ENCODE measurements around the gene RTEL1. TPM values are rescaled to one million over a fixed set of nuclear protein-coding genes. Genes with fewer than 3 reads are reported as not detected.

RTEL1 gene
- total RNA-seq, 1 donor from 2014 or later: 45.9 TPM

- DNase-seq (ENCODE audit: low spot score): no peak
Observed at GRCh38 chr20:63697868-63698545, 39.9 kb downstream of the RTEL1 start.

- no peak for DNase-seq (ENCODE audit: low spot score)
Observed at GRCh38 chr20:63698739-63699465, 40.8 kb downstream of the RTEL1 start.

- DNase-seq (ENCODE audit: low spot score): peak; percentile 46
Observed at GRCh38 chr20:63699466-63700198, 41.5 kb downstream of the RTEL1 start.

- DNase-seq (ENCODE audit: low spot score): no peak
Observed at GRCh38 chr20:63700199-63701050, 42.3 kb downstream of the RTEL1 start.

DNA sequence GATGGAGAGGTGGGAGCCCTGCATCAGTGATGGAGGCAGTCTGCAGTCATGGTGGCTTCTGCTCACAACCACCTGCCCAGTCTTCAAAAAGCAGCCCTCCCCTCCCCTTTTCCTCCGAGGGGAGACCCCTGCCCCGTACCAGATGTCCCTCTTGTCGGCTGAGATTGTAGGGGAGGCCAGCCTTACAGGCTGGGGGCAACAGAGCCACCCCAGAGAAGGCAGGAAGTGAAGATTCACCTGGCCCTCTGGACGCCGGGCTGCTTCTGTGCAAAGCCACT is 42.9 kb downstream of the RTEL1 start:
- DNase-seq (ENCODE audit: low spot score): no peak

- DNase-seq (ENCODE audit: low spot score): no peak
Observed at GRCh38 chr20:63701329-63702035, 43.4 kb downstream of the RTEL1 start.

DNA sequence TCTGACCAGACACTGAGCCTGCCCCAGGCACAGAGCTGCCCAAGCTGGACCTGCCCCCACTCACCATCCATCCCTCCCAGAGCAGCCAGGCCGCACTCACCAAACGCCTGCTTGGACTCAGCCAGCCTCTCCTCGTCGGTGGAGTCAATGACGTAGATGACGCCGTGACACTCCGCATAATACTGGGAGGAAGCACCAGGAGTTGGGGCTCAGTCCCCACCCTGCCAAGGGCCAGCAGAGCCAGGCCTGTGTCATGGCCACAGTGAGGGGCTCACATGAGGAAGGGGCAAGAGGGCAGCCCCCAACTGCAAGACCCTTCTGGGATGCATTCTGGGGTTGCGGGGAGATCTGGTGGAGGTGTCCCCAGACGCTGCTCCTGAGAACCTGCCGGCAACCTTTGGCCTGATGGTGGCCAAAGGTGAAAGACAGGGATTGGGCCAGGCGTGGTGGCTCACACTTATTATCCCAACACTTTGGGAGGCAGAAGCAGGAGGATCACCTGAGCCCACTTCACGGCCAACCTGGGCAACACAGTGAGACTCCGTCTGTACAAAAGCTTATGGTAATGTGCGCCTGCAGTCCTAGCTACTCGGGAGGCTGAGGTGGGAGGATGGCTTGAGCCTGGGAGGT is 44.0 kb downstream of the RTEL1 start:
- no peak for DNase-seq (ENCODE audit: low spot score)

- no peak for DNase-seq (ENCODE audit: low spot score)
Observed at GRCh38 chr20:63702751-63703470, 44.8 kb downstream of the RTEL1 start.

GRCh38 chr20:63703471-63703975 is 45.4 kb downstream of the RTEL1 start:
- no peak for DNase-seq (ENCODE audit: low spot score)

- no peak for DNase-seq (ENCODE audit: low spot score)
Observed at GRCh38 chr20:63703976-63704748, 46.0 kb downstream of the RTEL1 start.

GRCh38 chr20:63704749-63705117 is 46.6 kb downstream of the RTEL1 start:
- no peak for DNase-seq (ENCODE audit: low spot score)

GRCh38 chr20:63705232-63706026 is 47.3 kb downstream of the RTEL1 start:
- DNase-seq (ENCODE audit: low spot score): no peak

GRCh38 chr20:63706027-63706695 is 48.0 kb downstream of the RTEL1 start:
- no peak for DNase-seq (ENCODE audit: low spot score)

- DNase-seq (ENCODE audit: low spot score): peak; percentile 60
Observed at GRCh38 chr20:63706852-63707557, 48.9 kb downstream of the RTEL1 start.

DNA sequence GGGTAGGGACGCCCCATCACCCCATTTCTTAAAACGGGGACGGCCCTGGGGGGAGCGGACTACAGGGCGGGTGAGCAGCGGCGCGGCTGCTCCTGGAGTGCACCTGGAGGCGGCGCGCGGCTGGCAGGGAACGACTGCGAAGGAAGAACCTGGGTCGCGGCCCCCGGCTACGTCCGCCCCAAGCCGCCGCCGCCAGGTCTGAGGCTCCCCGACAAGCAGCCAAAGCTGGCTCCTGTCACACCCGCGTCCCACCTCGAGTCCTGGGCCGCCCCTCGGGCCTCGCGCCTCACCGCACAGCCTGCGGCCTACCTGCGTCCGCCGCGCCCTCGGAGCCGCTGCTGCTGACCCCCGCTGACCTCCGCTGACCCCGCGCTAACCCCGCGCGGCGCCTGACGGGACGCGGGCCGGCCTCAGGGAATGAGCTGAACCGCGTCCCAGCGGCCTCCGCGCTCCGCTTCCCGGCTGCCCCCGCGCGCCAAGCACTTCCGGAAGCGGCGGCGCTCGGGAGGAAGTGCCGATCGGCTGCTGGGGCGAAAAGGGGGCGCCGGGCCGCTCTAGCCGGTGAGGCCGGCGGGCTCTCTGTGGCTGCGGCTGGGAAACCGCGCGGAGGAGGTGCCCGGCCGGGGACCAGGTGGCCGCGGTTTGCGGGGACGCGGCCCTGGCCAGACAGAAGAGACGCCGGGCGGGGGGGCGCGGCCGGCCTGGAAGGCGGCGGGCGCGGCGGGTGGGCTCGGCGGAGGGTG is 49.6 kb downstream of the RTEL1 start, which contains the start of the genes ARFRP1 and ZGPAT:
TSS of gene ARFRP1 (minus strand) at position 419 of the 743 bp plus-strand sequence. CDS start 885 bp downstream, outside the sequence.
TSS of gene ZGPAT (plus strand) at position 482 of the 743 bp plus-strand sequence. CDS start 542 bp downstream, outside the sequence.
- peak; percentile 91 for DNase-seq (ENCODE audit: low spot score)

All from ureter (tissue), 1 donor.